Smooth muscle cell (in vitro differentiated cells): Measurements from ENCODE around the gene C1QTNF1. TPM values are rescaled to one million over a fixed set of nuclear protein-coding genes. Genes with fewer than 3 reads are reported as not detected.
A peak's percentile ranks its signal among the peaks of the same experiment; 100 is the strongest.

Experiments
- DNase-seq: peaks from one replicate; lab custom pipeline; 2025; ENCODE audit not compliant: unreplicated experiment; lab: John Stamatoyannopoulos, UW
- H2AFZ ChIP-seq: fragments of 200-600 bp; sonication (generic); 2 replicates; pipeline ENCODE4 v1.6.0; 2016; ENCODE audit warnings: antibody characterized with exemption, low read depth, mild to moderate bottlenecking
- H3F3A ChIP-seq: fragments of 200-600 bp; sonication (generic); 2 replicates; pipeline ENCODE4 v1.6.0; 2017; ENCODE audit warnings: antibody characterized with exemption, low read depth
- H3K27ac ChIP-seq: fragments of 200-600 bp; sonication (generic); 2 replicates; pipeline ENCODE4 v1.5.1; 2016; ENCODE audit warnings: low read depth, mild to moderate bottlenecking
- H3K27me3 ChIP-seq: fragments of 200-600 bp; sonication (generic); 2 replicates; pipeline ENCODE4 v1.6.1; 2016; ENCODE audit warnings: low read depth, mild to moderate bottlenecking
- H3K36me3 ChIP-seq: fragments of 200-600 bp; sonication (generic); 2 replicates; pipeline ENCODE4 v1.5.1; 2016; ENCODE audit warnings: low read depth
- H3K4me1 ChIP-seq: fragments of 200-600 bp; sonication (generic); 2 replicates; pipeline ENCODE4 v1.5.1; 2016; ENCODE audit warnings: low read depth
- H3K4me2 ChIP-seq: fragments of 200-600 bp; sonication (generic); 2 replicates; pipeline ENCODE4 v1.6.0; 2016; ENCODE audit warnings: mild to moderate bottlenecking
- H3K4me3 ChIP-seq: fragments of 200-600 bp; sonication (generic); 2 replicates; pipeline ENCODE4 v1.5.1; 2016; ENCODE audit warnings: mild to moderate bottlenecking
- H3K79me2 ChIP-seq: fragments of 200-600 bp; sonication (generic); 2 replicates; pipeline ENCODE4 v1.6.0; 2016; ENCODE audit warnings: low read depth, mild to moderate bottlenecking
- H3K9ac ChIP-seq: fragments of 200-600 bp; sonication (generic); 2 replicates; pipeline ENCODE4 v1.6.0; 2016; ENCODE audit warnings: low read depth
- H3K9me3 ChIP-seq: fragments of 200-600 bp; sonication (generic); replicated peaks from 2 replicates; pipeline ENCODE4 v1.5.1; 2016; ENCODE audit warnings: low read depth
- H4K20me1 ChIP-seq: fragments of 200-600 bp; sonication (generic); 2 replicates; pipeline ENCODE4 v1.6.0; 2016; ENCODE audit warnings: low read depth
- WGBS: methylation state at CpG from one replicate; pipeline ENCODE4 v1.1.7; 2016; ENCODE audit warnings: low lambda C conversion rate; 5-methylcytosine and 5-hydroxymethylcytosine counted together
- polyA plus RNA-seq: library from polyadenylated mRNA; unstranded; fragments of >200 nt; fragmentation: Nextera tagmentation; extraction: Ambion mirVana; gene quantifications from 2 replicates; pipeline ENCODE4 v1.2.1, GENCODE V29; 2016
- total RNA-seq: library from RNA; depleted of rRNA; stranded (reverse); fragments of >200 nt; gene quantifications from 2 replicates; pipeline ENCODE4 v1.2.3, GENCODE V29; 2014
- TF ChIP-seq, protein P1 (sequence below): fragments of 200-600 bp; sonication (generic); IDR thresholded peaks from 2 replicates; pipeline ENCODE4 v1.5.1; 2017; ENCODE audit warnings: borderline replicate concordance, mild to moderate bottlenecking, antibody characterized with exemption; ENCODE audit not compliant: insufficient read depth, poor library complexity, severe bottlenecking

C1QTNF1 gene
- total and polyA plus RNA-seq, 2 experiments from 2014 or later: 5.7 to 9.4 TPM

DNA sequence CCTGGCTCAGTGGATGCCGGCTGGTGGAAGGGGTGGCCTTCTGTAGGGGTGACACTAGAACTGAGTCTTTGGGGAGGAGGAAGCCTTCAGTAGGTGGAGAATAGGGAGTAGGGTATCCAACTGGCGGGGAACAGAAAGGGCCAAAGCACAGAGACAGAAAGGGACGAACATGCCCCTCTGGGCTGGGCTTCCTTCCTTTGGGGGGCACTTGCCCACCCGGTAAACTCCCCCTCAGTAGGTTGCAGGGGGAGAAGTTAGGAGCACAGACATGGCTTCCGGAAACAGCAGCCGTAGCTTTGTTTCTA lies 51.4 kb downstream of the C1QTNF1 start:
- Histone ChIP-seq H3K4me1 (peaks cover 6% of the 10 kb centered on the region), H4K20me1 (no peaks in the 10 kb centered on the region), H3K9me3 (no peaks in the 10 kb centered on the region), H3F3A (no peaks in the 10 kb centered on the region), H3K4me2 (peak overlapping the region; percentile 89), H2AFZ (peak overlapping the region; percentile 46), H3K27ac (no peak overlapping the region), H3K36me3 (no peaks in the 10 kb centered on the region), H3K4me3 (peak overlapping the region; percentile 65), H3K79me2 (no peaks in the 10 kb centered on the region), H3K27me3 (no peaks in the 10 kb centered on the region), H3K9ac (peak overlapping the region; percentile 61)
- 61% methylated on average over 6 of the region's 6 CpGs for WGBS
- no peak for DNase-seq
- TF ChIP-seq, protein P1, sequence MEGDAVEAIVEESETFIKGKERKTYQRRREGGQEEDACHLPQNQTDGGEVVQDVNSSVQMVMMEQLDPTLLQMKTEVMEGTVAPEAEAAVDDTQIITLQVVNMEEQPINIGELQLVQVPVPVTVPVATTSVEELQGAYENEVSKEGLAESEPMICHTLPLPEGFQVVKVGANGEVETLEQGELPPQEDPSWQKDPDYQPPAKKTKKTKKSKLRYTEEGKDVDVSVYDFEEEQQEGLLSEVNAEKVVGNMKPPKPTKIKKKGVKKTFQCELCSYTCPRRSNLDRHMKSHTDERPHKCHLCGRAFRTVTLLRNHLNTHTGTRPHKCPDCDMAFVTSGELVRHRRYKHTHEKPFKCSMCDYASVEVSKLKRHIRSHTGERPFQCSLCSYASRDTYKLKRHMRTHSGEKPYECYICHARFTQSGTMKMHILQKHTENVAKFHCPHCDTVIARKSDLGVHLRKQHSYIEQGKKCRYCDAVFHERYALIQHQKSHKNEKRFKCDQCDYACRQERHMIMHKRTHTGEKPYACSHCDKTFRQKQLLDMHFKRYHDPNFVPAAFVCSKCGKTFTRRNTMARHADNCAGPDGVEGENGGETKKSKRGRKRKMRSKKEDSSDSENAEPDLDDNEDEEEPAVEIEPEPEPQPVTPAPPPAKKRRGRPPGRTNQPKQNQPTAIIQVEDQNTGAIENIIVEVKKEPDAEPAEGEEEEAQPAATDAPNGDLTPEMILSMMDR: no peak

DNA sequence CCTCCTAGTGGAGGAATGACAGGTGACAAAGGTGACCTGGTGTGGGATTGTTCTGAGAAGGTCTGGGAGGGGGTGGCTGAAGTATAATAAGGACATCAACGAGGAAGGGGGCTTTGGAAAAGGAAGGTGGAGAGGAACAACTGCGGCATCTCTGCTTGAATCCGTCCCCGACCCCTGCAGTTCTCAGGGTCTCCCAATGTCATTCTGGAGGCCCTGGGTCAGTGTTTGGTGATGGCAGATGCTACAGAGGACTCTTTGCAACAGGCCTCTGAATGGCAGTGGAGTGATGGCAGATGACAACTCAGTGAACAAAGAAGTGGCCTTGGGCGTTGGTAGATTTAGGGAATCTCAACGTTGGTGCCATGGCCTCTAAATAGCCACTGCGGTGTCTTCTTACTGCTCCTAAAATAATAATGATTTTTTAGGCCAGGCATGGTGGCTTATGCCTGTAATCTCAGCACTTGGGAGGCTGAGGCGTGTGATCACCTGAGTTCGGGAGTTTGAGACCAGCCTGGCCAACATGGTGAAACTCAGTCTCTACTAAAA lies 52.0 kb downstream of the C1QTNF1 start:
- H3K4me3 ChIP-seq: peak overlapping the region; percentile 65
- WGBS: 92% methylated on average over 9 of the region's 9 CpGs
- H3K4me2 ChIP-seq: peak overlapping the region; percentile 89
- H2AFZ ChIP-seq: peak overlapping the region; percentile 46
- H3K79me2 ChIP-seq: no peaks in the 10 kb centered on the region
- no peaks in the 10 kb centered on the region for H4K20me1 ChIP-seq
- H3K9me3 ChIP-seq: no peaks in the 10 kb centered on the region
- H3K27ac ChIP-seq: no peak overlapping the region
- H3K4me1 ChIP-seq: peaks cover 6% of the 10 kb centered on the region
- TF ChIP-seq, protein P1: no peak
- no peaks in the 10 kb centered on the region for H3F3A ChIP-seq
- H3K9ac ChIP-seq: no peak overlapping the region
- H3K36me3 ChIP-seq: no peaks in the 10 kb centered on the region
- DNase-seq: no peak
- no peaks in the 10 kb centered on the region for H3K27me3 ChIP-seq

DNA sequence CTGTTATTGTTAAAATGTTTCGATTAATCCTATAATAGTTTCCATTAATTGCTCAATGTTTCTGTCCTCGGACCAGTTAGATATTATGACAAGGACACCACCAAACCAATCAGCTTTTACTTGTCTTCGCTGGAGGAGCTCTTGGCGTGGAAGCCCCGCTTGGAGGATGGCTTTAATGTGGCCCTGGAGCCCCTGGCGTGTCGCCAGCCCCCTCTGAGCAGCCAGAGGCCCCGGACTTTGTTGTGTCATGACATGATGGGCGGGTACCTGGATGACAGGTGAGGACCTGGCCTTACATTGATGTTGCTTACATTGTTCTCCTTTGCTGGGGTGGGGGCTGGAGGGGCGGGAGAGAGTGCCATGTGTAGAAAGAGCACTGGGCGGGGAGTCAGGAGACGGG lies 53.6 kb downstream of the C1QTNF1 start:
- no peak overlapping the region for H3K9ac ChIP-seq
- H2AFZ ChIP-seq: no peak overlapping the region
- 97% methylated on average over 12 of the region's 12 CpGs for WGBS
- no peaks in the 10 kb centered on the region for H3K79me2 ChIP-seq
- no peak overlapping the region for H3K27ac ChIP-seq
- no peak for DNase-seq
- no peak overlapping the region for H3K4me3 ChIP-seq
- no peak overlapping the region for H3K4me2 ChIP-seq
- peaks cover 3% of the 10 kb centered on the region for H4K20me1 ChIP-seq
- H3K9me3 ChIP-seq: no peaks in the 10 kb centered on the region
- TF ChIP-seq, protein P1: no peak
- peaks cover 6% of the 10 kb centered on the region for H3K4me1 ChIP-seq
- H3K36me3 ChIP-seq: no peaks in the 10 kb centered on the region
- H3K27me3 ChIP-seq: no peaks in the 10 kb centered on the region
- H3F3A ChIP-seq: no peaks in the 10 kb centered on the region

DNA sequence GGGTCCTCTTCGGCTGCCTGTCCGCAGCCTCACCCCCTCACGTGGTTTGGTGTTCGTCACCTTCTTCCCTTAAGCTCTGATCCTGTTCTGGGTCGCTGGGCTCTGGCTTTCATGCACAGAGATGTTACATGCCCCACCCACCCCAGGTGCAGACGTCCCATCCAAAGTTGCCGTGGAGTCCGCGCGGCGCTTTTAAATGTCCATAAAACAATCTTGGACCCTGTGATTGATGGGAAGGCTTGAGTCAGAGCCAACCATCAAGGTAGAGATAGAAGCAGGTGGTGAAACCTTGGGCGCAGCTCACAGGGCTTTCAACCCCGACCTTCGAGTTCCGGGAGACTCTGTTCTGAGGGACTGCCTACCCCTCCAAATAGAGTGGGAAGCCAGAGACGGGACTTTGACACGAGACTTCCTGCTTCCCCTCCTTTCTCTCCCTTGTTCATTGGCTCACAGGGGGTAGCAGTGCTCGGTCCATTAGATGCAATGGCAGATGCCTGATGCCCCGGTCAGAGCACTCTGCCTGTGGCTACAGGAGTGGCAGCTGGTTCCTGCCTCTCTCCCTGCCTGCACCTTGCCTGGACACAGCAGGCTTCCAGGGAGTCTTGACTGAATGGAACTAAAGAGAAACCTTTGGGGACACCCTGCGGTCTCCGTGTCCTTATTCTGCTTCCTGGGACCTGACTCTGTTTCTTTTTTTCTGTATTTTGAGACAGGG lies 54.7 kb downstream of the C1QTNF1 start:
- H3K79me2 ChIP-seq: no peaks in the 10 kb centered on the region
- no peak overlapping the region for H3K9ac ChIP-seq
- no peak for DNase-seq
- no peaks in the 10 kb centered on the region for H3K27me3 ChIP-seq
- H2AFZ ChIP-seq: no peak overlapping the region
- H3K4me2 ChIP-seq: no peak overlapping the region
- H3K4me3 ChIP-seq: no peak overlapping the region
- no peaks in the 10 kb centered on the region for H3K9me3 ChIP-seq
- no peak overlapping the region for H3K27ac ChIP-seq
- TF ChIP-seq, protein P1: no peak
- no peaks in the 10 kb centered on the region for H3K36me3 ChIP-seq
- no peaks in the 10 kb centered on the region for H3F3A ChIP-seq
- H4K20me1 ChIP-seq: peaks cover 13% of the 10 kb centered on the region
- WGBS: 90% methylated on average over 21 of the region's 21 CpGs
- peaks cover 6% of the 10 kb centered on the region for H3K4me1 ChIP-seq
